ENCODE data around the gene CCND2.
"Not testable (repeated sequence)": the region's sequence is repeated elsewhere in the genome, so short reads cannot be mapped to it uniquely, and the experiment has no call there.

Gene CCND2

GRCh38 chr12:4242595-4242994, 31.0 kb upstream of the CCND2 start:
- Histone ChIP-seq H3K36me3 (ENCODE audit: control insufficient read depth, low read depth, low read length) (no peaks in the 10 kb centered on the region), H3K9me3 (ENCODE audit: control insufficient read depth, low read depth, low read length) (no peaks in the 10 kb centered on the region), H3K4me3 (ENCODE audit: low read length) (no peak overlapping the region), H3K4me1 (ENCODE audit: control insufficient read depth, low read depth, low read length) (peaks cover 4% of the 10 kb centered on the region), H3K9ac (ENCODE audit: low read length) (no peak overlapping the region), H3K27ac (ENCODE audit: low read length) (no peak overlapping the region), H3K27me3 (ENCODE audit: control insufficient read depth, insufficient read depth, low read length) (no peaks in the 10 kb centered on the region)

DNA sequence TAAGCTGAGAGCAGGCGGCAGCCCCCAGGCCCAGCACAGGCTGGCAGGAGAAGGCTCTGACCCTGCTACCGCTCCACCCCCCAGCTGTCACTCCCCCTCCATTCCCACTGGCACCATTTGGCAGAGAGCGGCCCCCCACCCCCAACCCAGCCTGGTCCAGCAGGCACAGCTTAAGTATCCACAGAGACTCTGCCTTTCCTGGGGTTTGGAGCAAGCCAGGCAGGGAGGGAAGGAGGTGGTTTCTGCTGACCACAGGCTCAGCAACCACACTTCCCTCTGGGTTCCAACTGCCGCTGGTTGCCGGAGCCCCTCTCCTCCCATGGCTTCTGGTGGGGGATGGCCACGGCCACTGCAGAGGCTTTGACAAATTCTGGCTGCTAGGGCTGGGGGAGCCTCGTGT, 30.5 kb upstream of the CCND2 start:
- H3K4me1 ChIP-seq (ENCODE audit: control insufficient read depth, low read depth, low read length): peaks cover 4% of the 10 kb centered on the region
- H3K27me3 ChIP-seq (ENCODE audit: control insufficient read depth, insufficient read depth, low read length): no peaks in the 10 kb centered on the region
- H3K27ac ChIP-seq (ENCODE audit: low read length): no peak overlapping the region
- H3K9ac ChIP-seq (ENCODE audit: low read length): no peak overlapping the region
- no peaks in the 10 kb centered on the region for H3K9me3 ChIP-seq (ENCODE audit: control insufficient read depth, low read depth, low read length)
- H3K4me3 ChIP-seq (ENCODE audit: low read length): no peak overlapping the region
- no peaks in the 10 kb centered on the region for H3K36me3 ChIP-seq (ENCODE audit: control insufficient read depth, low read depth, low read length)

GRCh38 chr12:4243491-4244100, 30.0 kb upstream of the CCND2 start:
- not testable (repeated sequence) for H3K27me3 ChIP-seq (ENCODE audit: control insufficient read depth, insufficient read depth, low read length); H3K27ac ChIP-seq (ENCODE audit: low read length); H3K4me3 ChIP-seq (ENCODE audit: low read length); H3K9me3 ChIP-seq (ENCODE audit: control insufficient read depth, low read depth, low read length); H3K9ac ChIP-seq (ENCODE audit: low read length); H3K4me1 ChIP-seq (ENCODE audit: control insufficient read depth, low read depth, low read length); H3K36me3 ChIP-seq (ENCODE audit: control insufficient read depth, low read depth, low read length)

GRCh38 chr12:4244868-4245267, 28.7 kb upstream of the CCND2 start:
- Histone ChIP-seq H3K9me3 (ENCODE audit: control insufficient read depth, low read depth, low read length) (no peaks in the 10 kb centered on the region), H3K4me3 (ENCODE audit: low read length) (no peak overlapping the region), H3K4me1 (ENCODE audit: control insufficient read depth, low read depth, low read length) (peaks cover 4% of the 10 kb centered on the region), H3K36me3 (ENCODE audit: control insufficient read depth, low read depth, low read length) (no peaks in the 10 kb centered on the region), H3K27ac (ENCODE audit: low read length) (no peak overlapping the region), H3K27me3 (ENCODE audit: control insufficient read depth, insufficient read depth, low read length) (no peaks in the 10 kb centered on the region), H3K9ac (ENCODE audit: low read length) (no peak overlapping the region)

- no peaks in the 10 kb centered on the region for H3K27me3 ChIP-seq (ENCODE audit: control insufficient read depth, insufficient read depth, low read length)
- no peak overlapping the region for H3K27ac ChIP-seq (ENCODE audit: low read length)
- no peak overlapping the region for H3K4me3 ChIP-seq (ENCODE audit: low read length)
- no peaks in the 10 kb centered on the region for H3K36me3 ChIP-seq (ENCODE audit: control insufficient read depth, low read depth, low read length)
- H3K9me3 ChIP-seq (ENCODE audit: control insufficient read depth, low read depth, low read length): no peaks in the 10 kb centered on the region
- H3K9ac ChIP-seq (ENCODE audit: low read length): no peak overlapping the region
- peaks cover 4% of the 10 kb centered on the region for H3K4me1 ChIP-seq (ENCODE audit: control insufficient read depth, low read depth, low read length)
Observed at GRCh38 chr12:4245446-4245845, 28.1 kb upstream of the CCND2 start.

DNA sequence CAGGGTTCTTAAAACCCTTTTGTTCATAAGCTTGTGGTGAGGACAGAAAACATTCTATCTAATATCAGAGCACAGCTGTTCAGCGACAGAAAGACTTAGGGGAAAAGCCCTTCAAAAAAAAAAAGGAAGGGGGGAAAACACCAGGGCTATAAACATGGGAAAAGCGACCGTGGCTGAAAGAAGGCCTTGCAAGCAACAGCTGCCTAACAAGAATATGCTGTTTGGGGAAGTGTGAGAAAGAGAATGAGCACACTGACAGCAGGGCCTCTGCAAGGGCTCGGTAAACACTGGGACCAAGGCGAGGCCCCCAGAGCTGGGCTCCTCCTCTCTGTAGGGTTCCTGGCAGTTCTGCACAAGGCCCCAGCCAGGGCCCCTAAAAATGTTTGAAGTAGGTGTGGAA, 27.4 kb upstream of the CCND2 start:
- H3K27ac ChIP-seq (ENCODE audit: low read length): no peak overlapping the region
- H3K9me3 ChIP-seq (ENCODE audit: control insufficient read depth, low read depth, low read length): no peaks in the 10 kb centered on the region
- peaks cover 4% of the 10 kb centered on the region for H3K4me1 ChIP-seq (ENCODE audit: control insufficient read depth, low read depth, low read length)
- no peak overlapping the region for H3K9ac ChIP-seq (ENCODE audit: low read length)
- H3K36me3 ChIP-seq (ENCODE audit: control insufficient read depth, low read depth, low read length): no peaks in the 10 kb centered on the region
- H3K4me3 ChIP-seq (ENCODE audit: low read length): no peak overlapping the region
- no peaks in the 10 kb centered on the region for H3K27me3 ChIP-seq (ENCODE audit: control insufficient read depth, insufficient read depth, low read length)

GRCh38 chr12:4250691-4251090, 22.9 kb upstream of the CCND2 start:
- no peaks in the 10 kb centered on the region for H3K36me3 ChIP-seq (ENCODE audit: control insufficient read depth, low read depth, low read length)
- no peak overlapping the region for H3K4me3 ChIP-seq (ENCODE audit: low read length)
- peaks cover 4% of the 10 kb centered on the region for H3K4me1 ChIP-seq (ENCODE audit: control insufficient read depth, low read depth, low read length)
- no peaks in the 10 kb centered on the region for H3K27me3 ChIP-seq (ENCODE audit: control insufficient read depth, insufficient read depth, low read length)
- H3K27ac ChIP-seq (ENCODE audit: low read length): no peak overlapping the region
- no peaks in the 10 kb centered on the region for H3K9me3 ChIP-seq (ENCODE audit: control insufficient read depth, low read depth, low read length)
- no peak overlapping the region for H3K9ac ChIP-seq (ENCODE audit: low read length)

- no peak overlapping the region for H3K4me3 ChIP-seq (ENCODE audit: low read length)
- H3K27ac ChIP-seq (ENCODE audit: low read length): no peak overlapping the region
- H3K4me1 ChIP-seq (ENCODE audit: control insufficient read depth, low read depth, low read length): peaks cover under 1% of the 10 kb centered on the region
- no peak overlapping the region for H3K9ac ChIP-seq (ENCODE audit: low read length)
- H3K9me3 ChIP-seq (ENCODE audit: control insufficient read depth, low read depth, low read length): no peaks in the 10 kb centered on the region
- no peaks in the 10 kb centered on the region for H3K36me3 ChIP-seq (ENCODE audit: control insufficient read depth, low read depth, low read length)
- no peaks in the 10 kb centered on the region for H3K27me3 ChIP-seq (ENCODE audit: control insufficient read depth, insufficient read depth, low read length)
Observed at GRCh38 chr12:4251216-4251891, 22.2 kb upstream of the CCND2 start.

DNA sequence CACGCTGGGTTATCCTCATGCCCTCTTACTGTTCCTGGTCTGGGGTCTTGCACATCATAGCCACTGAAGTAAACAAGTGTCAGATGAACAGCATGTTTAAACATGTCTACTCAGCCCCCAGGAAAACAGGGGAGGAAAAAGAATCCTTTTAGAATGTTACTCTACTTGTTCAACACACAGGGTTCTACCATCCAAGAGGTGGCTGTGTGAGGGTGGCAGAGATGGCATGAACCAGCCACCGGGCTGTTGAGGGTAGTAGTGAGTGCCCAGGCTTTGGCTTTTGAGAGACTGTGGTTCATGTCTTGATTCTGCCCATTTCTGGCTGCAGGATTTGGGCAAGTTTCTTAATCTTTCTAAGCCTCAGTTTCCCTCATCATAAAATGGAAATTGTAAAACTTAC, 21.6 kb upstream of the CCND2 start:
- H3K4me3 ChIP-seq (ENCODE audit: low read length): no peak overlapping the region
- H3K9me3 ChIP-seq (ENCODE audit: control insufficient read depth, low read depth, low read length): no peaks in the 10 kb centered on the region
- no peaks in the 10 kb centered on the region for H3K36me3 ChIP-seq (ENCODE audit: control insufficient read depth, low read depth, low read length)
- H3K4me1 ChIP-seq (ENCODE audit: control insufficient read depth, low read depth, low read length): no peaks in the 10 kb centered on the region
- no peaks in the 10 kb centered on the region for H3K27me3 ChIP-seq (ENCODE audit: control insufficient read depth, insufficient read depth, low read length)
- H3K27ac ChIP-seq (ENCODE audit: low read length): no peak overlapping the region
- no peak overlapping the region for H3K9ac ChIP-seq (ENCODE audit: low read length)

GRCh38 chr12:4252601-4253000, 21.0 kb upstream of the CCND2 start:
- no peaks in the 10 kb centered on the region for H3K4me1 ChIP-seq (ENCODE audit: control insufficient read depth, low read depth, low read length)
- no peaks in the 10 kb centered on the region for H3K27me3 ChIP-seq (ENCODE audit: control insufficient read depth, insufficient read depth, low read length)
- no peak overlapping the region for H3K9ac ChIP-seq (ENCODE audit: low read length)

DNA sequence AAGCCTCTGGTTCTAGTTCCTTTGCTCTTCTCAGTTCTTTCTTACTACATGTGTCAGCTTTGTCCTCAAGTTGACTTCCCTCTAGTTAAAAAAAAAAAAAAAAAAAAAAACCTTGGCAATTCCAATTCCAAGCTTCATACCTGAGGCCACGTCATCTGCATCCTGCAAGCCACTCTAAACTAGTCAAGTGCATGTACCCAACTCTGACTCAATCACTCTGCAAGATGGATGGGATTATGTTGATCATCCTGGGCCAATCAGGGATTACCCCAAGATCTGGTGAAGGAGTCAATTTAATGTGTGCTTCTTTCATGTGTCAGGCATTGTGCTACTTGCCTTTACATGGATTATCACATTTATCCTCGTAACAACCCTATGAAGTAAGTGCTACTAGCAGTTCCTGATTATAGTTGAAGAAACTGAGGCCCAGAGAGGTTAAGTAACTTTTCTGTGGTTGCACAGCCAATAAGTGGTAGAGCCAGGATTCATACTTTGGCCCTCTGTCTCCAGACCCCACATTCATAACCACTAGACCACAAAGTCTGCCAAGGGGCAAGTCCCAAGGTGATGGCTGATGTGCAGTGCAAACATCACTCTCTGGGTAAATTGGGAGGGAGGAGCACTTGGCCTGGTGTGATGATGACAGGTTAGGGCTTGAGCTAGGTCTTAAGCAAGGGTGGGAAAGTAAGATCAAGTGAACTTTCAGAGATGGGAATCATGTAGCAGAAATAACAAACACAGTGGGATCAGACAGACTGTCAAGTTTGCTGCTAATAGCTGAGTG, 17.3 kb upstream of the CCND2 start:
- no peak overlapping the region for H3K27ac ChIP-seq (ENCODE audit: low read length)
- no peaks in the 10 kb centered on the region for H3K27me3 ChIP-seq (ENCODE audit: control insufficient read depth, insufficient read depth, low read length)
- no peak overlapping the region for H3K9ac ChIP-seq (ENCODE audit: low read length)
- no peaks in the 10 kb centered on the region for H3K36me3 ChIP-seq (ENCODE audit: control insufficient read depth, low read depth, low read length)
- H3K9me3 ChIP-seq (ENCODE audit: control insufficient read depth, low read depth, low read length): no peaks in the 10 kb centered on the region
- no peak overlapping the region for H3K4me3 ChIP-seq (ENCODE audit: low read length)
- no peaks in the 10 kb centered on the region for H3K4me1 ChIP-seq (ENCODE audit: control insufficient read depth, low read depth, low read length)

More at GRCh38 chr12:4252601-4253000, 21.0 kb upstream of the CCND2 start:
- Histone ChIP-seq H3K9me3 (ENCODE audit: control insufficient read depth, low read depth, low read length) (no peaks in the 10 kb centered on the region), H3K4me3 (ENCODE audit: low read length) (no peak overlapping the region), H3K27ac (ENCODE audit: low read length) (no peak overlapping the region), H3K36me3 (ENCODE audit: control insufficient read depth, low read depth, low read length) (no peaks in the 10 kb centered on the region)
